ENCODE data around the gene HAND2.

Gene HAND2

DNA sequence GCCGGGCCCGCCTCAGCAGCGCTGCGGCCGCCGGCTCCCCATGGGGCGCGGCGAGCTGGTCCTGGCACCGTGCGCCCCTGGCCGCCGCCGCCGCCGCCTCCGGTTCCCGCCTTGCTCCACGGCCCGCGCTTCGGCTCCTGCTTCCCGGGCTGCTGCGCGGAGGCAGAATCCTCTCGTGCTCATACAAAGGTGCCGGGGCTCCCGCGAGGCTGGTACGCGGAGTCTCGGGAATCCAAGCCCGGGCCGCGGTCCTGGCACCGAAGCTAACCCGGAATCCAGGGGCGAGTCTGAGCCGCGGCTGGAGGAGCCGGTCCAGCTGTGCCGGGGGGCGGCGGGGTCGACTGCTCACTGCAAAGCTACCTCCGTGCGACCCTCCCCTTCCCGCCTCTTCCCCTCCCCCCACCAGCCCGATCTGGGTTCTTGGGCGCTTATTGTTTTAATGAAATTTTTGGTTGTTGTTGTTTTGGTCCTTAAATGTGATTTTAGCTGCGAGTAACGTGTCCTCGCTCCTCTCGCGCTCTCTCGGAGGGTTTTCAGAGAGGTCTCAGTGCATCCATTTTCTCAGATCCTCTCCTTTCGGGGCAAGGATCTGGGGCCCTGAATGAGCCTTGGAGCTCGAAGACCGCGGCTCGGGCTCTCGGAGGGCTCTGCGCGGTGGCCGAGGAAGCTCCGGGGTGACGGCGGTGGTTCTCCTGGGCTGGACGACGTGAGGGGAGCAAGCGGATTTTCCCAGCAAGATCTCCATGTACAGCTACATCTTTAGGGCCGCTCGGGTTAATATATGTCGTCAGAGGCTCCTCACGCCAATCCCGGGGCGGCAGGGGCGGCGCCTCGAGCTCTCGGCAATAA lies at the start of gene HAND2:
HAND2 (minus strand) TSS at position 753 of the 849 bp plus-strand sequence. CDS start 940 bp downstream, outside the sequence.
- peak in 1 of 6 experiments; percentile 9 for DNase-seq

DNA sequence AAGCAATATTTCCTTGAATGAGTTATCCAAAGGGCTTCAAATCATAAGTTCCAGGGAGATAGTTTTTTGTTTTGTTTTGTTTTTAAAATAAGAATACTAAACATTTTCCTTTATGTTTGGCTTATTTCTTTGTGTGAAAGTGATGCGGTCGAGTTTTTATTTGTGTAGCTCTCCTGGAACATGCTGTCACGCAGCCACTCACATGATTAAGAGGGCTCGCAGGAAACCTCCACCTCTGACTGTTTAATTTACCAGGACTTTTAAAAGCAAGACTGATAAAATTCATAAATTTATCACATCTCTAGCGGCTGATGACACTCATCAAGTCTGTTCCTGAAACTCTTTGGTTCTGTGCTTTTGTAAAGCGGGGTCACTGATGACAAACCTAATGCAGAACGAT lies 48.9 kb upstream of the HAND2 start:
- DNase-seq, result no peak

- no peak for DNase-seq
Observed at GRCh38 chr4:173577963-173578362, 47.9 kb upstream of the HAND2 start.

GRCh38 chr4:173575482-173576152 lies 45.6 kb upstream of the HAND2 start:
- no peak for DNase-seq

DNA sequence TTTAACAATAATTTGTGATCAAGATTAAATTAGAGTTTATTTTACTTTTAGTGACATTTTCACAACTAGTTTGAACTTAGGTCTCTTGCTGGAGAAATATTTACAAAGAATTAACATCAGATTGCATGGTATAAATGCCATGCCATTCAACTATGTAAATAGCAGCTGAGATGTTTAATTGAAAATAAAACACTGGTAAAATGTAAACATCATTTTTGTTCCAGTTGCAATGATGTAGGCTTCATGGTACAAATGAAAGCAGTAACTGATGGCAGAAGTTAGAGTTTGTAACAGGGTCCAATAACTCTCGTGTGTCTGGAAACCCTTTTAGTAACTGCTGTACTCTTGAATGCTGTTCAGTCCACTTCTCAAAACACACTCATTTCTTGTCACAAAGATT lies 43.7 kb upstream of the HAND2 start:
- no peak for DNase-seq

GRCh38 chr4:173573286-173573685 lies 43.3 kb upstream of the HAND2 start:
- DNase-seq, result no peak

GRCh38 chr4:173572493-173573129 lies 42.6 kb upstream of the HAND2 start:
- DNase-seq, result no peak

GRCh38 chr4:173571620-173572019 lies 41.6 kb upstream of the HAND2 start:
- no peak for DNase-seq

- DNase-seq, result no peak
Observed at GRCh38 chr4:173565281-173565680, 35.3 kb upstream of the HAND2 start.

GRCh38 chr4:173564461-173564860 lies 34.4 kb upstream of the HAND2 start:
- no peak for DNase-seq

DNA sequence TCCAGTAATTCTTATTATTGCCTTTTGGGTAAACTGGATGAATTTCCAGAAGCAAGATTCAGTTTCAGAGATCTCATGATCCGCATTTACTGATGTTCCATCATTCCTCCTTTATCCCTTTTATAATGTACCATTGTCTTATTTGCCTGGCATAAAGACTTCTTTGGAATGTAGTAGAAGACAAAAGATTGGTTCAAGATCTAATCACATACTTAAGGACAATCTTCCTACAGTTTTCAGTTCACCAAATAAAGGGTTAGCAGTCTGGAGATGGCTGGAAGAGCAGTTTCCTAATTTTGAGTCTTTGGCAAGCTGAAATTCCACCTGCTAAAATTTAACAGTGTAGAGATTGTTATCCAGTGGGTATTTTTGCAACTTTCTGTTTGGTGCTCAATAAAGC lies 30.9 kb upstream of the HAND2 start:
- no peak for DNase-seq

- DNase-seq, result no peak
Observed at GRCh38 chr4:173556398-173557131, 26.5 kb upstream of the HAND2 start.

GRCh38 chr4:173547889-173548288 lies 17.9 kb upstream of the HAND2 start:
- DNase-seq, result no peak

- DNase-seq, result no peak
Observed at GRCh38 chr4:173546776-173547175, 16.7 kb upstream of the HAND2 start.

DNA sequence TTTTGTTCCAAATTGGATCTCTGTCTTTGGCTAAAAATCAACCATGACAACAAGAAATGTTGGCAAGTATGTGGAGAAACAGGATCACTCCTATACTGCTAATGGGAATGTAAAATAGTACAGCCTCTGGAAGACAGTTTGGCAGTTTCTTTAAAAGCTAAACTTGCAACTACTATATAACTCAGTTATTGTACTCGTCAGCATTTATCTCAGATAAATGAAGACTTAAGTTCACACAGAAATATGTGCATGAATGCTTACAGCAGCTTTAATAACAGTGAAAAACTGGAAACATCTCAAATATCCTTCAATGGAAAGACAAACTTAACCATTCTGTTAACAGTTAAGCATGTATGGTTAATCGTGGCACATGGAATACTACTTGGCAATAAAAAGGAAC lies 15.4 kb upstream of the HAND2 start:
- no peak for DNase-seq

DNA sequence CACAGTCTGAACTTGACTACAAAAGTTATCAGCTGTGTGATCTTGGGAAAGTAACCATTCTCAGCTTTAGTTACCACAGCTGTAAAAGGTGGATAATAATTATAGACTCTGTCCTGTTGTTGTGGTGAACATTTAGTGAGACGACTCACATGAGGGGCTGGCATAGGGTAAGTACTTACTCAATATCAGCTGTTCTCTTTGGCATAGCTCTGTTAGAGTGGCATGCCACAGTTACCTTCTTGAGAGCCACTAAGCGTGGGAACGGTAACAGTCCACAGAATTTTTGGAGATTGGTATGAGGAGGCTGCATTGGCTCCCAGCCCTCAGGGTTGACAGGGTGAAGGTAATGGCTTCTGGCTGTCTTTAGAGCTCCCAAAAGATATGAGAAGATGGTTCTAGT lies 13.2 kb upstream of the HAND2 start:
- DNase-seq, result no peak

DNA sequence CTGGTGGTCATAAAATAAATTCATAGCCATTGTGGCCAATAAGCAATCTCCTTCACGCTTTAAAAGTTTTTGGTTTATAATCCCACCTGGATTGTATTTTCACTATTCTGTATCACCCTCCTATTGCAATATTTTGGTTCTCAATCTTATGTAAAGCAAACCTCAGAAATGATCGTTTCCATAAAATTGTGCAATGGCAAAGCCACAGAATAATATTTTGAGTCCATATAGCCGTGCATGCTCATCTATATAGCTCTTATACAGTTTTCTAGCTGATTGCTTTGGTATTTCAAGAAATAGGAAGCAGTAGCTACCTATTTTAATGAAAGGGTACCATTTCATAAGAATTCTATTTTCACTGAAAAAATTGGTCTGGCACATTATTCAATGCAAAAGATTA lies 10.0 kb upstream of the HAND2 start:
- DNase-seq, result no peak

DNA sequence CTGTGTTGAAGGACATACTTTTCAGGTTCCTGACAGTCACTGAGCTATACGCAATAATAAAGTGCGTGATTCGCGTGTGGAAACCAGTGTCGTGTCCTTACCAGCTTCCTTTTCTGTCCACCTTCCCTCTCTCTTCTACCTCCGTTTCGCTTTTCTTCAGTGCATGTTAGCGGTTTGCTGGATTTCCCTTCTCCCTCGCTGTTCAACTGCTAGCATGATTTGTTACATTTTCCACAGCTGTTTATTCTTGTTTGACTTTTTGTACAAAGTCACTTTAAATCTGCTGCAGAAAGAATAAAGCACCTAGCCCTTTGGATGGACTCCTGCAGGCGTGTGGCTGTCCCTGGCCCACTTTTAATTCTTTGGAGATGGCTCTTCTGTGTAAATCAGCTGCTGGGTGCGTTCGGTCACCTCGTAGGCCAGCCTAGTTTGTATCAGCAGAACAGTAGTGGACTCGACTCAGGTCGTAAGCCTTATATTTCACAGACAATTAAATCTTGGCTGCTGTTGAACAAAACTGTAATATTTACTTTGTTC lies 8.9 kb upstream of the HAND2 start:
- no peak for DNase-seq

DNA sequence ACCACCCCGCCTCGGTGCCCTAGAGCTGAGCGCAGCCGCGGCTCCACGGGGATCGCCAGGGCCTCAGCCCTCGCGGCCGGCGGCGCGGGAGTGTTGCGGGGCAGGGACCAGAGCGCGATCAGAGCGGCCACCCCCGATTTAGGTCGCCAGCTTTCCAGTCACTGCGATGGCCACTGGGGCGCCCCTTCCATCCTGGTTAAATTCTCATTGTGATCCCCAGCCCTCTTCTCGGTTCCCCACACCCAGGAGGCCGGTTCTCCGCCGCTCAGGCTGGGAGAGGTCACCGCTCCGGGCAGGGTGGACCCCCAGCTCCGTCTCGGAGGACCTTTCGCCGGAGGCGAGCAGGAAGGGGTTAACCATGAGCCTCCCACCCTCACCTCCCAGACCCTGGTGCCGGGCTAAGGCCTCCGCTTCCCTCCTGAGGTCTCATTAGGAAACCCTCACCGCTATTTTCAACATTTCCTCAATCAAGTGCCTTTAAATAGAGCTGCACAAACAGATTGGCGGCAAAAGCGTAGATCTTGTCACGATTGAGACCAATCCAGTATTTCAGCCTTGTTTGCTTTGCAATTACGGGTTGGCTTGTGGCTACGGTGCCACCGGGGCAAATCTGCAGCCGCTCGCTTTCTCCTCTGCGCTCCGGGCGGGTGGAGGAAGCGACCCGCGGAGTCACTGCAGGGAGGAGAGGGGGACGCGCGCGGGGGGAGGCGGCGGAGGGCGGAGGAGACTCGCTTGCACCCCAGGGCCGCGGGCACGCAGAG lies 8.3 kb upstream of the HAND2 start:
- DNase-seq, result peak in 3 of 6 experiments; percentile 3 to 21 (median 20)

- no peak for DNase-seq
Observed at GRCh38 chr4:173537613-173538147, 7.7 kb upstream of the HAND2 start.

GRCh38 chr4:173536808-173537429 lies 6.9 kb upstream of the HAND2 start:
- no peak for DNase-seq

Data from stimulated activated naive CD4-positive, alpha-beta T cell (primary cell).